CD14-positive monocyte (primary cell): ENCODE results near the gene YKT6. TPM values are rescaled to one million over a fixed set of nuclear protein-coding genes. Genes with fewer than 3 reads are reported as not detected.

Experiments
- DNase-seq, 3 donors: peaks; one replicate each; pipeline ENCODE4 v3.0.0-alpha.2; 2011 to 2022
- H2AFZ ChIP-seq: 2 replicates; pipeline ENCODE4 v1.6.0; 2012; ENCODE audit warnings: mild to moderate bottlenecking, low read depth, low read length, inconsistent platforms; ENCODE audit not compliant: insufficient read depth, poor library complexity, severe bottlenecking
- H3K27ac ChIP-seq, 2 donors: 1 replicate in 1 of 2; 2 replicates in 1 of 2; pipeline ENCODE4 v1.5.1; 2012 to 2013; ENCODE audit warnings: low read length in 2 of 2, control low read depth in 1 of 2, inconsistent platforms in 1 of 2, low read depth in 1 of 2, mild to moderate bottlenecking in 1 of 2
- H3K27me3 ChIP-seq, 2 donors: one replicate each; pipeline versions ENCODE4 v1.6.0 to v1.6.1; 2011 to 2013; ENCODE audit warnings: low read length in 2 of 2; ENCODE audit not compliant: control insufficient read depth in 2 of 2, insufficient read depth in 2 of 2
- H3K36me3 ChIP-seq, 2 donors: replicated peaks in 1 of 2; 1 replicate in 1 of 2; 2 replicates in 1 of 2; pipeline versions ENCODE4 v1.5.1 to v1.6.1; 2012 to 2013; ENCODE audit warnings: low read length in 2 of 2, control low read depth in 1 of 2, inconsistent platforms in 1 of 2, mild to moderate bottlenecking in 1 of 2; ENCODE audit not compliant: insufficient read depth in 2 of 2, control insufficient read depth in 1 of 2
- H3K4me1 ChIP-seq, 2 donors: 1 replicate in 1 of 2; 2 replicates in 1 of 2; pipeline versions ENCODE4 v1.5.1 to v1.6.1; 2012 to 2013; ENCODE audit warnings: low read length in 2 of 2, control low read depth in 1 of 2, inconsistent platforms in 1 of 2, mild to moderate bottlenecking in 1 of 2, moderate library complexity in 1 of 2; ENCODE audit not compliant: insufficient read depth in 2 of 2, control insufficient read depth in 1 of 2
- H3K4me2 ChIP-seq: replicated peaks from 2 replicates; pipeline ENCODE3; 2012; ENCODE audit warnings: low read length, moderate library complexity, mild to moderate bottlenecking; ENCODE audit not compliant: poor library complexity, severe bottlenecking; ENCODE audit errors: extremely low read depth
- H3K4me3 ChIP-seq, 3 experiments: fragments of 200-600 bp in 1 of 3; sonication (generic) in 1 of 3; replicated peaks in 1 of 3; 1 replicate in 2 of 3; 2 replicates in 1 of 3; pipeline ENCODE4 v1.5.1; 2011 to 2013; ENCODE audit warnings: low read length in 3 of 3, mild to moderate bottlenecking in 3 of 3, control low read depth in 2 of 3, low read depth in 2 of 3, inconsistent platforms in 1 of 3, moderate library complexity in 1 of 3
- H3K79me2 ChIP-seq: 2 replicates; pipeline ENCODE4 v1.6.0; 2012; ENCODE audit warnings: mild to moderate bottlenecking, control low read depth, inconsistent platforms, low read length, moderate library complexity; ENCODE audit not compliant: insufficient read depth
- H3K9ac ChIP-seq: 2 replicates; pipeline ENCODE4 v1.6.0; 2017; ENCODE audit warnings: low read length, mild to moderate bottlenecking; ENCODE audit not compliant: insufficient read depth, poor library complexity, severe bottlenecking
- H3K9me3 ChIP-seq, 2 donors: replicated peaks in 1 of 2; 1 replicate in 1 of 2; 2 replicates in 1 of 2; pipeline versions ENCODE4 v1.5.1 to v1.6.1; 2012 to 2013; ENCODE audit warnings: low read length in 2 of 2, control low read depth in 1 of 2; ENCODE audit not compliant: control insufficient read depth in 1 of 2, insufficient read depth in 1 of 2
- H4K20me1 ChIP-seq: 2 replicates; pipeline ENCODE4 v1.6.0; 2012; ENCODE audit warnings: mild to moderate bottlenecking, low read length, control low read depth, moderate library complexity; ENCODE audit not compliant: insufficient read depth
- H3K27ac Mint-ChIP-seq, 7 donors: one replicate each; pipeline ENCODE4 v1.8.0; 2020; ENCODE audit warnings: mild to moderate bottlenecking in 7 of 7, mixed read lengths in 7 of 7, moderate library complexity in 6 of 7, inconsistent platforms in 2 of 7
- H3K27me3 Mint-ChIP-seq, 3 donors: one replicate each; pipeline ENCODE4 v1.8.0; 2021 to 2022; ENCODE audit warnings: low read depth in 3 of 3, mild to moderate bottlenecking in 3 of 3, mixed read lengths in 3 of 3, moderate library complexity in 3 of 3, inconsistent platforms in 1 of 3
- H3K36me3 Mint-ChIP-seq, 2 donors: one replicate each; pipeline ENCODE4 v1.8.0; 2020; ENCODE audit warnings: mixed read lengths in 2 of 2, inconsistent platforms in 1 of 2, mild to moderate bottlenecking in 1 of 2
- H3K4me1 Mint-ChIP-seq: one replicate; pipeline ENCODE4 v1.8.0; 2020; ENCODE audit warnings: mild to moderate bottlenecking, mixed read lengths
- H3K4me3 Mint-ChIP-seq, 2 donors: one replicate each; pipeline ENCODE4 v1.8.0; 2020; ENCODE audit warnings: mild to moderate bottlenecking in 2 of 2, mixed read lengths in 2 of 2, moderate library complexity in 1 of 2
- H3K9me3 Mint-ChIP-seq, 7 donors: one replicate each; pipeline ENCODE4 v1.8.0; 2020 to 2022; ENCODE audit warnings: mixed read lengths in 7 of 7, mild to moderate bottlenecking in 6 of 7, moderate library complexity in 6 of 7, inconsistent platforms in 2 of 7
- WGBS: methylation state at CpG from one replicate; pipeline ENCODE4 v1.1.5; 2013; ENCODE audit warnings: missing lambda C conversion rate; ENCODE audit not compliant: insufficient coverage; 5-methylcytosine and 5-hydroxymethylcytosine counted together
- intact Hi-C, 2 donors: fragments of 100-400 bp; cut with micrococcal nuclease; formaldehyde crosslinking; loops; one replicate each; pipeline versions ENCODE4 v1.15.0 to v1.15.1; 2023
- polyA plus RNA-seq, 3 donors: library from polyadenylated mRNA; depleted of rRNA in 1 of 3; unstranded in 2 of 3; stranded (reverse) in 1 of 3; fragments of 300-500 nt in 2 of 3; fragments of >200 nt in 1 of 3; fragmentation: Illumina TruSeq in 2 of 3; gene quantifications; 1 replicate in 2 of 3; 2 replicates in 1 of 3; pipeline ENCODE4 v1.2.3, GENCODE V29; 2012 to 2021
- TF ChIP-seq, protein P1 (sequence below): fragments of 200-600 bp; IDR thresholded peaks from one replicate; pipeline ENCODE4 v1.8.0; 2022; ENCODE audit warnings: antibody characterized with exemption, mild to moderate bottlenecking

The YKT6 gene
- polyA plus RNA-seq, 3 donors, result 26.4 to 45.7 (median 35.2) TPM

DNA sequence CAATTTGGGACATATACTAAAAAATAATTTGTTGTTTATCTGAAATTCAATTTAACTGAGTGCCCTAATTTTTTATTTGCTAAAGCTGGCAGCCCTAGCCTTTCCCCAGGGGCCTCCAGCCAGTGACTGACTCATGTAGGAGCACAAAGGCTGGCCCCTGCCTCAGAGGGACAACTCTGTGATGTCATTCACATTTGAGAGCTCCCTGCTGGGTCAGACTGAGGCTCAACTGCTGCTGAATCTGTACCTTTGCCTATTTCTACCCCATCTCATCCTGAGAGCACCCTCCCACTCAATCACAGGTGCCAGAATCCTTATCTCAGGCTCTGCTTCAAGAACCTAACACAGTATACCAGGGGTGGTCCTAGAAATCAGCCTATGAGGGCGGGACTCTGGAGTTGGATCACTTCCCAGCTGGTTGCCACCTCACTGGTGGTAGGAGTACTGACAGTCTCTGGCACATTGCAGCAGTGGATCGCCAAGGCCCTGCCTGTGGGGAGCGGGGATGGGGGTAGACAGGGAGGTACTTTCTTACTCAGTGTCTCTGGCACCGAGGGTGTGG, 23.1 kb upstream of the YKT6 start:
- no peaks in the 10 kb centered on the region for H3K4me1 ChIP-seq
- H2AFZ ChIP-seq, result no peak overlapping the region
- Mint-ChIP-seq H3K27me3 (peaks cover 4 to 7% (median 5%) of the 10 kb centered on the region in 3 donors), H3K4me1 (no peaks in the 10 kb centered on the region), H3K4me3 (no peak overlapping the region), H3K9me3 (peaks cover 6 to 17% (median 15%) of the 10 kb centered on the region in 7 donors), H3K27ac (no peak overlapping the region), H3K36me3 (no peaks in the 10 kb centered on the region)
- H3K9ac ChIP-seq, result no peak overlapping the region
- no peak overlapping the region for H3K4me3 ChIP-seq
- no peak overlapping the region for H3K4me2 ChIP-seq
- H3K27me3 ChIP-seq, result no peaks in the 10 kb centered on the region
- intact Hi-C loops, result no loop called here
- H3K36me3 ChIP-seq, result no peaks in the 10 kb centered on the region
- WGBS, result 84% methylated on average over 4 of the region's 4 CpGs
- no peak overlapping the region for H3K27ac ChIP-seq
- H4K20me1 ChIP-seq, result no peaks in the 10 kb centered on the region
- no peak for DNase-seq
- peaks cover 5 to 19% of the 10 kb centered on the region in 2 donors for H3K9me3 ChIP-seq
- TF ChIP-seq, protein P1, sequence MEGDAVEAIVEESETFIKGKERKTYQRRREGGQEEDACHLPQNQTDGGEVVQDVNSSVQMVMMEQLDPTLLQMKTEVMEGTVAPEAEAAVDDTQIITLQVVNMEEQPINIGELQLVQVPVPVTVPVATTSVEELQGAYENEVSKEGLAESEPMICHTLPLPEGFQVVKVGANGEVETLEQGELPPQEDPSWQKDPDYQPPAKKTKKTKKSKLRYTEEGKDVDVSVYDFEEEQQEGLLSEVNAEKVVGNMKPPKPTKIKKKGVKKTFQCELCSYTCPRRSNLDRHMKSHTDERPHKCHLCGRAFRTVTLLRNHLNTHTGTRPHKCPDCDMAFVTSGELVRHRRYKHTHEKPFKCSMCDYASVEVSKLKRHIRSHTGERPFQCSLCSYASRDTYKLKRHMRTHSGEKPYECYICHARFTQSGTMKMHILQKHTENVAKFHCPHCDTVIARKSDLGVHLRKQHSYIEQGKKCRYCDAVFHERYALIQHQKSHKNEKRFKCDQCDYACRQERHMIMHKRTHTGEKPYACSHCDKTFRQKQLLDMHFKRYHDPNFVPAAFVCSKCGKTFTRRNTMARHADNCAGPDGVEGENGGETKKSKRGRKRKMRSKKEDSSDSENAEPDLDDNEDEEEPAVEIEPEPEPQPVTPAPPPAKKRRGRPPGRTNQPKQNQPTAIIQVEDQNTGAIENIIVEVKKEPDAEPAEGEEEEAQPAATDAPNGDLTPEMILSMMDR, result no peak
- no peaks in the 10 kb centered on the region for H3K79me2 ChIP-seq

GRCh38 chr7:44180631-44181030, 20.1 kb upstream of the YKT6 start:
- peaks cover 5 to 17% (median 13%) of the 10 kb centered on the region in 7 donors for H3K9me3 Mint-ChIP-seq
- DNase-seq, result no peak
- Histone ChIP-seq H3K9ac (no peak overlapping the region), H3K27me3 (no peaks in the 10 kb centered on the region), H4K20me1 (no peaks in the 10 kb centered on the region), H3K4me3 (no peak overlapping the region), H3K9me3 (peaks cover 11 to 13% of the 10 kb centered on the region in 2 donors), H3K27ac (no peak overlapping the region), H3K79me2 (no peaks in the 10 kb centered on the region), H3K4me2 (no peak overlapping the region), H3K4me1 (no peaks in the 10 kb centered on the region), H3K36me3 (no peaks in the 10 kb centered on the region), H2AFZ (no peak overlapping the region)
- H3K4me3 Mint-ChIP-seq, result no peak overlapping the region
- H3K27ac Mint-ChIP-seq, result no peak overlapping the region
- intact Hi-C loops, result no loop called here
- TF ChIP-seq, protein P1, result no peak
- peaks cover 1 to 10% (median 8%) of the 10 kb centered on the region in 3 donors for H3K27me3 Mint-ChIP-seq
- H3K4me1 Mint-ChIP-seq, result no peaks in the 10 kb centered on the region
- no peaks in the 10 kb centered on the region for H3K36me3 Mint-ChIP-seq
- WGBS, result 100% methylated on average over 1 of the region's 3 CpGs
